HG02870 (cell line): Measurements from ENCODE around the gene FBXO3.
A peak's percentile ranks its signal among the peaks of the same experiment; 100 is the strongest.
"Not testable (repeated sequence)": the region's sequence is repeated elsewhere in the genome, so short reads cannot be mapped to it uniquely, and the experiment has no call there.

ENCODE experiments used
- ATAC-seq: cut with Tn5 transposase; IDR thresholded peaks from one replicate; pipeline ENCODE4 v1.9.1; 2021; ENCODE audit warnings: mild to moderate bottlenecking, moderate library complexity; ENCODE audit not compliant: unreplicated experiment

FBXO3 gene

DNA sequence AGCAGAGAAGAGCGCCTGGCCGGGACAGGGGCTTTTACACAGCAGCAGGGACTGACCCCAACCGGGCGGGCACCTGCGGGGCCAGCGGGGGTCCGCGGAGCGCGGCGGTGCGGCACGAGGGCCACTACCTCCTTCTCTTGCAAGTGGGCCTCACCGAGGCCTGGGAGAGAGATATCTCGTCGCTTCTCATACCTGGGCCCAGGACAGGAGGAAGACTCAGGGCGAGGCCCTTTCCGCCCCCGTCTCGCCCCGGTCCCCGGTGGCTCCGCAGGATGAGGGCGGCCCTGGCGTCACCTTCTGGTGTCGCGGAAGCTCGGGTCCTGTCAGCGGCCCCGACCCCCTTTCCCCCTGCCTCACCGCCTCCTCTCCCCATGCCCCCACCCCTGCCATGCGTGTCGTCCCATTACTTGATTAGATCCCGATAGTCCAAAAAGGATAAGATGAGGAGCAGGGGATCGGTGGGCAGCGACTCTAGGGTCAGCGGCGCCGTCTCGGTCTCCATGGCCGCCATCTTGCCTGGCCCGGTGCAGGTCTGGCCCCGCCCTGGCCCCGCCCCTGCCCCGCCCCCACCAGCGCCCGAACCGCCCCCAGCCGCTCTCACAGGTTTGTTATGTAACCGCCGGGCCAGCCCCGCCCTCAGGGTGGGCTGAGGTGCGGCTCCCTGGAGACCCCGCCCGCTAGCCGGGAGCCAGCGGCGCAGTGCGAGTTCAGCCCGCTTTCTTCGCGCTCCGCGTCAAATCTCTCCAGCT lies at the start of gene FBXO3:
TSS of gene FBXO3 (minus strand) at position 534 of the 749 bp plus-strand sequence. CDS start at position 511, 23 bp downstream.
- ATAC-seq, result peak; percentile 76

GRCh38 chr11:33822981-33823380 lies 48.7 kb upstream of the FBXO3 start:
- ATAC-seq, result not testable (repeated sequence)

DNA sequence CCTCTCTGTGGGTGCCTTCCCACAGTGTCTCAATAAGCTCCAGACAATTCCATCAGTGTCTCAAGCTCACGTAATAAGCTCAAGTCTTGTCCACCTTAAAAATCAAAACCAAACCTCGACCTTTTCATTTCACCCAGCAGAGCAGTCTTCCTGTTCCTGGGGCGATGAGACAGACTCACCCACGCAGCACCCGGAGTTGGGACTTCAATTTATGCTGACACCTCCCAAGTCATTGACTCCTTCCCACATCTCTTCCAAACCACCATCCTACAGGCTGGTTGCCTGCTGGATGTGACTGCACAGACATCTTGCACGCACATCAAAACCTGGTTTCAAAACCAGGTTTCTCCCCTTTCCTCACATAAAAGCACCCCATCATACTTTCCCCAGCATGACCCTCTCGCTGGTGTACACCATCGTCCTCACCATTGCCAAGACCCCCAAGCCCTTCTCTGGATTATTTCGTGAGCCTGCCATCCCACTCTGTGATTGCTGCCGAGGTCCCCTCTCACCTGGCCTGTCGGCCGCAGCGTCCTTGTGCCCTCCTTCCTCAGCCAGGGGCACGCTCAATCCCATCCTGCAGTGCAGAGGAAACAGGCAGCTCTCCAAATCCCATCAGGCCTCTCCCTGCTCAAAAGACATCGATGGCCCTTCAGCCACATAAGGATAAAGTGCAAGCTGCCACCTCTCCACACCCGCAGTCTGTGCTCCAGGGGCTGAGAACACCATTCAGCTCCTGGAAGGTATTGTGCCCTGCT lies 45.1 kb upstream of the FBXO3 start:
- ATAC-seq, result no peak

DNA sequence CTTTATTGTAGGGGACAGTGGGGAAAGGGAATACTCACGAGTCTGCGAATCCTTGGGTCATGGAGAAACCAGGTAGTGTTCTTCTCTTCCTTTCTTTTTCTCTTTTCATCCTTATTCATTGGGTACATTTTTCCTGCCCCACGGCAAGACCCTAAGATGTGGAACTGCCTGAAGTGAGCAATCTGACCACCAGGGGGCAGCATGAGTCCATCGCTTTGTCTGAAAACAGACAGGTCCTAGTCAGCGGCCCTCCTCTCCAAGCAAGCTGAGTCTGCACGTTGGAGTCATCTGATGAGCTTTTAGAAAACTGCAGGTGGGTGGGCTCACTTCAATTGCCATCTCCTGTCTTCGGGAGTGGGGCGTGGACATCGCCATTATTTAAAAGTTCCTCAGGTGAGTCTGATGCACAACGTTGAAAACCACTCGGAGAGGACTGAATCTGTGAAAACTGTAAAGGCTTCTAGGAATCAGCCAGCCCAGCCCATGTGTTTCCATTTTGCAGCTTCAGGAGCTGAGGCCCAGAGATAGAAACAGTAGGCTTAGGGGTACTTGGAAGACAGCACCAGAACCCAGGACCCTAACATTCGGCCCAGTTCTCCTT lies 34.0 kb upstream of the FBXO3 start:
- ATAC-seq, result no peak

DNA sequence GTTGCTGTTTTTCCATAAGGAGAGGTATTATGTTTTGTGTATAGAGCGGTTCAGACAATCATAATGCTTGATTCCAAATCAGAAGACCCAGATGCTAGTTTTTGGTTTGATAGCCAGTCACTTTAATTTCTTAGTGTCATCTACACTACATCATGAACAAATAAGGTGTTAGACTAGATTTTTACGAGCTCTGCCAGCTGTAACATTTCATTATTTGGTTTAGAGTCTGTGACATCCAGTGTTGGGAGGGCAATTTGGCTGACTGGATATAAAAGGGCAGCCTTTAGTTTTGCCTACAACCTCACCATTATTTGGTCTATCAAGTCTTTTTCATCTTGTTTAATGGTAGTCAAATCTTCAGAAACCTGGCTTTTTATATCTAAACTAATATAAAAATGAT lies 30.2 kb upstream of the FBXO3 start:
- no peak for ATAC-seq

- no peak for ATAC-seq
Measured at GRCh38 chr11:33802194-33802950, 28.1 kb upstream of the FBXO3 start.

GRCh38 chr11:33801821-33802193 lies 27.5 kb upstream of the FBXO3 start:
- ATAC-seq, result no peak

- ATAC-seq, result no peak
Measured at GRCh38 chr11:33797879-33798278, 23.6 kb upstream of the FBXO3 start.

DNA sequence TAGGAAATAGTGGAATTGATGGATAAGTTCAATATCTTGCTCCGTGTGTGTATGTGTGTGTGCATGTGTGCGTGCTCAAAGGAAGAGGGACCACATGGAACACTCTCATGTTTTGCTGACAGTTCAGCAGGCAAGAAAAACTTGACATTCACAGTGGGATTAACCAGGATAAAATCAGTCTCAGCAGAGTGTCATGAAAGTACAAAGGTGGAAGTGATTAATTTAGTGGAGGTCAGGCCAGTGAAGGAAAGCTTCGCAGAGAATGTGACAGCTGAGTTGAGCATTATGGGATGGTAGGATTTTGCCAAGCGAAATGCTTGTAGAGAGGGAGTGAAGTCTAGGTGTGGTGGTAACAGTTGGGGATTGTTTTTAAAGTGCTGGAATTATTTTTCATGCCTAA lies 15.7 kb upstream of the FBXO3 start:
- no peak for ATAC-seq

GRCh38 chr11:33788095-33788494 lies 13.8 kb upstream of the FBXO3 start:
- ATAC-seq, result not testable (repeated sequence)

DNA sequence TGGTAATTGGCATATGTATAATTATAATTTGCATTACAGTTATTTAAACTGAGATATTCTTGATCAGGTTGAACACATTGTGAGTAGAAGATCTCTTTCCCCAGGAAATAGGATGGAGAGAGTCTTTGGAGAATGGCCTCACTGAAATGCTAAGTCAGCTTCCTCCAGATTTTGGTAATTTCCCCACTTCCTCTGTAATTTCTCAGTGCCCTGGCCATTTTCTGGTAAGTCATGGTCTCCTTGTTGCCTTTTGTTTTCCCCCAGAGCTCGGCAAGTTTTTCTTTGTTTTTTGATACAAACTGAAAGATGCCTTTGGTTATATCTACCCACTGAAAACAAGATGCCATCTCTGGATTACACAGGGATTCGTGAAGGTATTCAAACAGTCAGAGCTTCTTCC lies 12.8 kb upstream of the FBXO3 start:
- no peak for ATAC-seq

- no peak for ATAC-seq
Measured at GRCh38 chr11:33785609-33786008, 11.3 kb upstream of the FBXO3 start.

- no peak for ATAC-seq
Measured at GRCh38 chr11:33779849-33780528, 5.7 kb upstream of the FBXO3 start.

- no peak for ATAC-seq
Measured at GRCh38 chr11:33778675-33779074, 4.4 kb upstream of the FBXO3 start.

DNA sequence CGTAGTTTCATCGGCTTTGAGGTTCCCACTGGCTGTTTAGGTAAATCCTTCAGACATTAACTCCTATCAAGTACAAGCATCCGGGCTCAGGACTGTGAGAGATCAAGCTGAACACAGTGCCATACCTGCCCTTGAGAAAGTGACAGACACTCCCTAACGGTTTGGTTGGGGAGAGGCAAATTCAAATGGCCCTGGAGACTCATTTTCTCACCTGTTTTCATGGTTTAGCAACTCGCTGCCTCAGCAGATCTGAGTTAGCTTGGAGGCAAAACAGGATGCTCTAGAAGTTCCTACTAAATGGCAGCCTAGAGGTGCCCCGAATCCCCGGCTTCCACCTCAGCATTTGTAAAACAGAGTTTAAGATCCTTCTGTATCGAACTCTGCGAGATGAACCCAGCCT lies 3.6 kb upstream of the FBXO3 start:
- ATAC-seq, result no peak

GRCh38 chr11:33775832-33776470 lies 1.6 kb upstream of the FBXO3 start:
- no peak for ATAC-seq

DNA sequence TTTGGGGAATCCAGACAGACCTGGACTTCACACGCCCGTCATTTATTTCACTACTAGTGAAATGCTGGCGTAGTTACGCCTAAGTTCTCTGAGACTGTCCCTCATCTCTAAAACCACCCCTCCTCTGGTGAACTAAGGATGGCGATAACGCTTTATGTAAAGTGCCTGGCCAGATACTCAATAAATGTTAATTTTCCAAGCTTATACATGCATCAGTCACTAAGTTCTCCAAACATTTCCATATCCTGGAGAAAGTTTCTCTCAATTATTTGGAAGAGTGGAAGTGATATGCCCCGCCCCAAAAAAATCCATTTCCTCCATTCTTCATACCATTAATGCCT lies 1.1 kb upstream of the FBXO3 start:
- no peak for ATAC-seq

- no peak for ATAC-seq
Measured at GRCh38 chr11:33774736-33775466, 581 bp upstream of the FBXO3 start.

DNA sequence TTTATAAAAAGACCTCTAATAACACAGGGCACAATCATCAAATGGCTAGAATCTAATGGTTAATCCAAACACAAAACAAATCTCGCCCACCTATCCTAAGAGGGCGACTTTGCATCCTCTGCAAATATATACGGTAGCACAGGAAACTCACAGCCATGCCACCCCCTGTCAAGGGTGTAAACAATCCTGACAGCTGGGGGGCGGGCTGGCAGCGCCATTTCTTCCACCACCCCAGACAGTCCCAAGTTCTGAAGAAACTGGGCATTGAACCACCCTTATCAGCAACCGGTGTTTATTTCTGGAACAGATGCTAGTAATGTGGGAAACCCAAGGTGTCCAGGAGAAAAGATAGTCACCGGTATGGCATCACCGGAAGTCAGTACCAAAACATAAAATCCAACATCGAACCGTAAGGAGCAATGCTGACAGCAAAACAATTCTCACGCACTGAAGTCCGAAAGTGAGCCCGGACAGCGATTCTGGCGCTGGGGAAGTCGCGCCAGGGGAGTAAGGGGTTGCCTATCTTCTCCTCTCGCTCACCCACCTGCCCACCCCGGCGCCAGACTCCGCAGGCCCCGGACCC lies 825 bp downstream of the FBXO3 start:
- peak; percentile 2 for ATAC-seq
